PC-9 (cell line): ENCODE measurements around the gene ANKS4B. TPM values are rescaled to one million over a fixed set of nuclear protein-coding genes. Genes with fewer than 3 reads are reported as not detected.

Source experiments
- BruUV-seq: library from RNA; stranded (reverse); fragments of 400-500 nt; replicated peaks from 2 replicates; lab custom pipeline; 2021; lab: Mats Ljungman, UMichigan
- CTCF ChIA-PET: fragments of 300-600 bp; sonication (Branson Sonifier 250); formaldehyde crosslinking; loops from one replicate; lab custom pipeline; 2022; ENCODE audit warnings: antibody characterized with exemption; lab: Charles Lee
- POLR2A ChIA-PET: fragments of 300-600 bp; sonication (Branson Sonifier 250); formaldehyde crosslinking; loops from one replicate; lab custom pipeline; 2022; ENCODE audit warnings: antibody characterized with exemption; ENCODE audit not compliant: unreplicated experiment; lab: Charles Lee
- DNase-seq, 2 experiments: peaks; one replicate each; pipeline versions ENCODE4 v3.0.0 to v3.0.0-alpha.2; 2015 to 2022; ENCODE audit warnings: mixed read lengths in 1 of 2
- H2AFZ ChIP-seq: fragments of 200-600 bp; sonication (generic); 2 replicates; pipeline ENCODE4 v1.8.1; 2017; ENCODE audit warnings: antibody characterized with exemption
- H3F3A ChIP-seq: fragments of 200-600 bp; sonication (generic); 2 replicates; pipeline ENCODE4 v1.8.1; 2017; ENCODE audit warnings: antibody characterized with exemption, mild to moderate bottlenecking, low read depth; ENCODE audit not compliant: insufficient read depth
- H3K27ac ChIP-seq: fragments of 200-600 bp; sonication (generic); 2 replicates; pipeline ENCODE4 v1.6.1; 2016; ENCODE audit warnings: mixed run types
- H3K27me3 ChIP-seq: fragments of 200-600 bp; sonication (generic); 2 replicates; pipeline ENCODE4 v1.6.1; 2016; ENCODE audit warnings: low read depth, mixed run types; ENCODE audit not compliant: insufficient read depth
- H3K36me3 ChIP-seq: fragments of 200-600 bp; sonication (generic); 2 replicates; pipeline ENCODE4 v1.6.1; 2016; ENCODE audit warnings: low read depth, mixed run types
- H3K4me1 ChIP-seq: fragments of 200-600 bp; sonication (generic); replicated peaks from 2 replicates; pipeline ENCODE4 v1.6.1; 2016; ENCODE audit warnings: mixed run types; ENCODE audit not compliant: insufficient read depth
- H3K4me2 ChIP-seq: fragments of 200-600 bp; sonication (generic); 2 replicates; pipeline ENCODE4 v1.6.1; 2017; ENCODE audit warnings: mixed run types
- H3K4me3 ChIP-seq: fragments of 200-600 bp; sonication (generic); 2 replicates; pipeline ENCODE4 v1.6.1; 2016; ENCODE audit warnings: mixed run types
- H3K79me2 ChIP-seq: fragments of 200-600 bp; sonication (generic); 2 replicates; pipeline ENCODE4 v1.6.1; 2017; ENCODE audit warnings: low read depth, mixed run types
- H3K9me2 ChIP-seq: fragments of 200-600 bp; sonication (generic); 2 replicates; pipeline ENCODE4 v1.8.1; 2017; ENCODE audit warnings: mild to moderate bottlenecking; ENCODE audit not compliant: insufficient read depth
- H3K9me3 ChIP-seq: fragments of 200-600 bp; sonication (generic); 2 replicates; pipeline ENCODE4 v1.8.1; 2016; ENCODE audit warnings: low read depth; ENCODE audit not compliant: insufficient read depth
- H4K20me1 ChIP-seq: fragments of 200-600 bp; sonication (generic); 2 replicates; pipeline ENCODE4 v1.8.1; 2017; ENCODE audit not compliant: insufficient read depth
- EZH2 ChIP-seq: fragments of 200-600 bp; sonication (generic); IDR thresholded peaks from 2 replicates; pipeline ENCODE4 v1.8.0; 2017; ENCODE audit warnings: antibody characterized with exemption, low read depth
- intact Hi-C: fragments of 100-400 bp; cut with micrococcal nuclease; formaldehyde crosslinking; loops from one replicate; pipeline ENCODE4 v1.10.0; 2022; ENCODE audit not compliant: unreplicated experiment
- total RNA-seq: library from RNA; stranded (reverse); gene quantifications from 2 replicates; pipeline ENCODE4 v1.2.3, GENCODE V29; 2021
- TF ChIP-seq, protein P1 (sequence below): fragments of 200-600 bp; sonication (generic); conservative IDR thresholded peaks from 2 replicates; pipeline ENCODE4 v1.6.1; 2017; ENCODE audit warnings: mixed run types, antibody characterized with exemption, mild to moderate bottlenecking, moderate library complexity

The ANKS4B gene
- total RNA-seq, 1 experiment from 2014 or later, result not detected

DNA sequence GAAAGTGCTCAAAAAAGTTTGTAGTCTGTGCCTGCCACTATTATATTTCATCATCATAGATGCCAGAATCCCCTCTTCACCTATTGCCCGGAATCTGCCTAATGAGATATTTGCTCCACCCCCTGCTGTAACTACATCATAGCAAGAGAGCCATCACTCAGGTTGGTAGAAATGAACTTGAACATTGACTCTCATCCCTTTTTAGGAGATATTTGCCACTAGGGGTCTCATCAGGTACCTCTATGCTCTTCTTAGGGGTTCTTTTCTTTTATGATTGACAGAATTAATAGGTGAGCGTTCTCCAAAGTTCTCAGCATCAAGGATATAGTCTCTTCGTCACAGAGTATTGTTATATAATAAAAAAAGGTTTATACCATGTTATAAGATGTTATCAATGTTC lies 20.0 kb downstream of the ANKS4B start:
- Histone ChIP-seq H3K4me1 (no peaks in the 10 kb centered on the region), H3F3A (no peaks in the 10 kb centered on the region), H3K36me3 (no peaks in the 10 kb centered on the region), H3K4me2 (no peak overlapping the region), H3K27ac (no peak overlapping the region), H3K9me3 (no peaks in the 10 kb centered on the region), H3K9me2 (no peaks in the 10 kb centered on the region; the same call in 1 of the 2 replicates), H2AFZ (no peak overlapping the region), H4K20me1 (no peaks in the 10 kb centered on the region), H3K4me3 (no peak overlapping the region), H3K79me2 (no peaks in the 10 kb centered on the region), H3K27me3 (peaks cover 93% of the 10 kb centered on the region)
- no peak for DNase-seq
- intact Hi-C loops, result no loop called here
- no TSS peak for BruUV-seq
- ChIA-PET POLR2A (interaction anchor here (0.6 kb wide), 1 partner anchor 1044 kb away, joined by 5 read pairs; the partner anchor contains the start of gene POLR3E), CTCF (no interaction called here)
- no peak for TF ChIP-seq EZH2
- TF ChIP-seq, protein P1, sequence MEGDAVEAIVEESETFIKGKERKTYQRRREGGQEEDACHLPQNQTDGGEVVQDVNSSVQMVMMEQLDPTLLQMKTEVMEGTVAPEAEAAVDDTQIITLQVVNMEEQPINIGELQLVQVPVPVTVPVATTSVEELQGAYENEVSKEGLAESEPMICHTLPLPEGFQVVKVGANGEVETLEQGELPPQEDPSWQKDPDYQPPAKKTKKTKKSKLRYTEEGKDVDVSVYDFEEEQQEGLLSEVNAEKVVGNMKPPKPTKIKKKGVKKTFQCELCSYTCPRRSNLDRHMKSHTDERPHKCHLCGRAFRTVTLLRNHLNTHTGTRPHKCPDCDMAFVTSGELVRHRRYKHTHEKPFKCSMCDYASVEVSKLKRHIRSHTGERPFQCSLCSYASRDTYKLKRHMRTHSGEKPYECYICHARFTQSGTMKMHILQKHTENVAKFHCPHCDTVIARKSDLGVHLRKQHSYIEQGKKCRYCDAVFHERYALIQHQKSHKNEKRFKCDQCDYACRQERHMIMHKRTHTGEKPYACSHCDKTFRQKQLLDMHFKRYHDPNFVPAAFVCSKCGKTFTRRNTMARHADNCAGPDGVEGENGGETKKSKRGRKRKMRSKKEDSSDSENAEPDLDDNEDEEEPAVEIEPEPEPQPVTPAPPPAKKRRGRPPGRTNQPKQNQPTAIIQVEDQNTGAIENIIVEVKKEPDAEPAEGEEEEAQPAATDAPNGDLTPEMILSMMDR, result no peak

DNA sequence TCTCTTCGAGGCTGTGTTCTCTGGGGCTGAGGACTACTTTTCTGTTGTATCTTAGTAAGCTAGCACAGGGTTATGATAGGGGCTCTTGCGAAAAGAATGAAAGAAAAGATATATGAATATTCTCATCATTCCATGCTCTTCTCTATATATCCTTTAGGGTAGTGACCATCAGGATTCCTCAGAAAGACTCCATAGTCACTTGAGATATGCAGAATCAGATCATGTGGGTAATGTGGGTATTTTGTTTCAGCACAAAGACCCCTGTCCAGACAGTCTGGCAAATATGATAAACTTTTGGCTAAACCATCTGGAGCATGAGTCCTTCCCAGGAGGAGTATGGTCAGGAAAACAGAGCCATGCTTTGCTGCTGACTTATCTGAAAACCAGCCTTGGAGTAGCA lies 23.1 kb downstream of the ANKS4B start:
- intact Hi-C loops, result no loop called here
- BruUV-seq, result no TSS peak
- CTCF ChIA-PET, result no interaction called here
- no peak overlapping the region for H3K27ac ChIP-seq
- no peaks in the 10 kb centered on the region for H3K36me3 ChIP-seq
- no peak overlapping the region for H3K4me2 ChIP-seq
- no peaks in the 10 kb centered on the region for H4K20me1 ChIP-seq
- H3K79me2 ChIP-seq, result no peaks in the 10 kb centered on the region
- POLR2A ChIA-PET, result no interaction called here
- no peaks in the 10 kb centered on the region; the same call in 1 of the 2 replicates for H3K9me2 ChIP-seq
- H2AFZ ChIP-seq, result no peak overlapping the region
- no peak overlapping the region for H3K4me3 ChIP-seq
- no peak for DNase-seq
- no peak for TF ChIP-seq EZH2
- TF ChIP-seq, protein P1, result no peak
- H3K27me3 ChIP-seq, result peaks cover 63% of the 10 kb centered on the region
- H3K4me1 ChIP-seq, result no peaks in the 10 kb centered on the region
- no peaks in the 10 kb centered on the region for H3K9me3 ChIP-seq
- no peaks in the 10 kb centered on the region for H3F3A ChIP-seq

DNA sequence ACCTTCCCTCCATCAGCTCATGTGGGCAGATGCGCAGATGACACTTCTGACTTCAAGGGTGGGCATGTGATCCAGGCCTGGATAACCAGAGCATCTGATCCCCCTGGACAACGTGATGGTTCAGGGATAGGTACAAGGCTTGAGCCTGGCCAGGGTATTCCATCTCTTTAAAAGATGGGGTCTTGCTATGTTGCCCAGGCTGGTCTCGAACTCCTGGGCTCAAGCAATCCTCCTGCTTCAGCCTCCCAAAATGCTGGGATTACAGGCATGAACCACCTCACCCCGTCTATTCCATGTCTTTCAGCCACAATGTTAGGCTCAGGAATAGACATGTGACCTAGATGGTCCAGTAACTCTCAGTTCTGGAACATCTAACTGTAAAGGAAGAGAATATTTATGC lies 23.8 kb downstream of the ANKS4B start:
- no peaks in the 10 kb centered on the region for H3K79me2 ChIP-seq
- no peaks in the 10 kb centered on the region for H3K9me3 ChIP-seq
- peaks cover 57% of the 10 kb centered on the region for H3K27me3 ChIP-seq
- no peaks in the 10 kb centered on the region for H3K36me3 ChIP-seq
- TF ChIP-seq, protein P1, result no peak
- no peak for TF ChIP-seq EZH2
- H2AFZ ChIP-seq, result no peak overlapping the region
- no peaks in the 10 kb centered on the region for H3K4me1 ChIP-seq
- no peak overlapping the region for H3K4me2 ChIP-seq
- no peaks in the 10 kb centered on the region for H3F3A ChIP-seq
- ChIA-PET POLR2A (no interaction called here), CTCF (interaction anchor here (0.6 kb wide), 1 partner anchor 108 kb away, joined by 3 read pairs; no protein-coding TSS in a partner anchor)
- no peak overlapping the region for H3K27ac ChIP-seq
- H4K20me1 ChIP-seq, result no peaks in the 10 kb centered on the region
- intact Hi-C loops, result no loop called here
- DNase-seq, result no peak
- H3K9me2 ChIP-seq, result no peaks in the 10 kb centered on the region; the same call in 1 of the 2 replicates
- BruUV-seq, result no TSS peak
- no peak overlapping the region for H3K4me3 ChIP-seq
